HuH-7 (cell line): Measurements from ENCODE around the gene ZNF827.

Experiments used
- DNase-seq: peaks from one replicate; pipeline ENCODE4 v3.0.0; 2011; ENCODE audit warnings: low spot score

ZNF827 gene

GRCh38 chr4:145709336-145709735, 229.3 kb downstream of the ZNF827 start:
- no peak for DNase-seq
